Cardiac fibroblast (primary cell): Measurements from ENCODE around the gene ACBD7.
A peak's percentile ranks its signal among the peaks of the same experiment; 100 is the strongest.

Experiments
- DNase-seq, 2 donors: peaks; one replicate each; pipeline versions ENCODE4 v3.0.0 to v3.0.0-alpha.2; 2010; ENCODE audit warnings: low read depth in 2 of 2
- H3K4me3 ChIP-seq, 2 donors: replicated peaks in 1 of 2; 1 replicate in 1 of 2; 2 replicates in 1 of 2; pipeline ENCODE4 v1.5.1; 2011; ENCODE audit warnings: low read depth in 2 of 2, low read length in 2 of 2, mild to moderate bottlenecking in 2 of 2, moderate library complexity in 1 of 2
- CTCF ChIP-seq: IDR thresholded peaks from one replicate; pipeline ENCODE4 v1.5.1; 2011; ENCODE audit warnings: low read depth, mild to moderate bottlenecking, low read length, inconsistent platforms

The ACBD7 gene

GRCh38 chr10:15088428-15089261, at the start of gene ACBD7:
ACBD7 (minus strand) TSS chr10:15088776; CDS start chr10:15088728, 48 bp downstream.
- H3K4me3 ChIP-seq: peak within 1 kb of the TSS; percentile 53 to 60
- TF ChIP-seq CTCF: peak; percentile 29
- DNase-seq: peak; percentile 73 to 81

- no peak overlapping the region for H3K4me3 ChIP-seq
- TF ChIP-seq CTCF: no peak
- DNase-seq: peak; percentile 30 to 46
These were observed 49.1 kb upstream of the ACBD7 start for GRCh38 chr10:15137636-15138035.

GRCh38 chr10:15137036-15137359, 48.4 kb upstream of the ACBD7 start:
- no peak overlapping the region for H3K4me3 ChIP-seq
- peak; percentile 25 to 31 for DNase-seq
- no peak for TF ChIP-seq CTCF

GRCh38 chr10:15136129-15137035, 47.8 kb upstream of the ACBD7 start:
- no peak overlapping the region for H3K4me3 ChIP-seq
- no peak for TF ChIP-seq CTCF

GRCh38 chr10:15131330-15131729, 42.8 kb upstream of the ACBD7 start:
- H3K4me3 ChIP-seq: no peak overlapping the region
- no peak for DNase-seq
- TF ChIP-seq CTCF: no peak

More at GRCh38 chr10:15136129-15137035, 47.8 kb upstream of the ACBD7 start:
- no peak for DNase-seq

- no peak for TF ChIP-seq CTCF
- no peak for DNase-seq
- no peak overlapping the region for H3K4me3 ChIP-seq
These were observed 36.3 kb upstream of the ACBD7 start for GRCh38 chr10:15124908-15125307.
